DND-41 (cell line): ENCODE data around the gene NBEA.

Experiments
- EZH2 ChIP-seq: IDR thresholded peaks from 3 replicates; pipeline ENCODE4 v1.6.1; 2012; ENCODE audit warnings: borderline replicate concordance, low read depth, mild to moderate bottlenecking, moderate library complexity, low read length, inconsistent platforms; ENCODE audit not compliant: severe bottlenecking
- TF ChIP-seq, protein P1 (sequence below): IDR thresholded peaks from 2 replicates; pipeline ENCODE4 v1.5.1; 2012; ENCODE audit warnings: borderline replicate concordance, low read length, moderate library complexity, mild to moderate bottlenecking; ENCODE audit not compliant: poor library complexity, severe bottlenecking; ENCODE audit errors: extremely low read depth

DNA sequence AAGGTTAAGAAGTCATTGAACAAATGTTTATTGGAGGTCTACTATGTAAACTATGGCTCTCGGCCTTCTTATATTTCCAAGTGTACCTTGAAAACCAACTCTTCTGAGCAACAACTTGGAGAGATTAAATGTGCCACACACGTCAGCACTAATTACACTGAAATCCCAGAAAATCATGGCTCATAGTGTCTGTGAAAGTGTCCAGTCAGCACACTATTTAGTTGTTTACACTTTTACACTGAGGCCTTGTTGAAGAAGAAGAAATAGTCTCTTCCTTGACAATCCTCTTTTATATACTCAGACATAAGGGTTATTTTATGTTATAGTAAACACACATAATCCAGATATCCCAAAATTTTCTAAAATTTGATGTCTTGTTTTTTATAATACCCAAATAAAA is 30.9 kb upstream of the NBEA start:
- TF ChIP-seq, protein P1, sequence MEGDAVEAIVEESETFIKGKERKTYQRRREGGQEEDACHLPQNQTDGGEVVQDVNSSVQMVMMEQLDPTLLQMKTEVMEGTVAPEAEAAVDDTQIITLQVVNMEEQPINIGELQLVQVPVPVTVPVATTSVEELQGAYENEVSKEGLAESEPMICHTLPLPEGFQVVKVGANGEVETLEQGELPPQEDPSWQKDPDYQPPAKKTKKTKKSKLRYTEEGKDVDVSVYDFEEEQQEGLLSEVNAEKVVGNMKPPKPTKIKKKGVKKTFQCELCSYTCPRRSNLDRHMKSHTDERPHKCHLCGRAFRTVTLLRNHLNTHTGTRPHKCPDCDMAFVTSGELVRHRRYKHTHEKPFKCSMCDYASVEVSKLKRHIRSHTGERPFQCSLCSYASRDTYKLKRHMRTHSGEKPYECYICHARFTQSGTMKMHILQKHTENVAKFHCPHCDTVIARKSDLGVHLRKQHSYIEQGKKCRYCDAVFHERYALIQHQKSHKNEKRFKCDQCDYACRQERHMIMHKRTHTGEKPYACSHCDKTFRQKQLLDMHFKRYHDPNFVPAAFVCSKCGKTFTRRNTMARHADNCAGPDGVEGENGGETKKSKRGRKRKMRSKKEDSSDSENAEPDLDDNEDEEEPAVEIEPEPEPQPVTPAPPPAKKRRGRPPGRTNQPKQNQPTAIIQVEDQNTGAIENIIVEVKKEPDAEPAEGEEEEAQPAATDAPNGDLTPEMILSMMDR, result no peak
- TF ChIP-seq EZH2, result no peak
